GM18861 (cell line): Measurements from ENCODE around the gene PADI6.
"Not testable (repeated sequence)": the region's sequence is repeated elsewhere in the genome, so short reads cannot be mapped to it uniquely, and the experiment has no call there.

ENCODE experiments used
- ATAC-seq: cut with Tn5 transposase; IDR thresholded peaks from one replicate; pipeline ENCODE4 v1.9.1; 2021; ENCODE audit not compliant: unreplicated experiment

The PADI6 gene

DNA sequence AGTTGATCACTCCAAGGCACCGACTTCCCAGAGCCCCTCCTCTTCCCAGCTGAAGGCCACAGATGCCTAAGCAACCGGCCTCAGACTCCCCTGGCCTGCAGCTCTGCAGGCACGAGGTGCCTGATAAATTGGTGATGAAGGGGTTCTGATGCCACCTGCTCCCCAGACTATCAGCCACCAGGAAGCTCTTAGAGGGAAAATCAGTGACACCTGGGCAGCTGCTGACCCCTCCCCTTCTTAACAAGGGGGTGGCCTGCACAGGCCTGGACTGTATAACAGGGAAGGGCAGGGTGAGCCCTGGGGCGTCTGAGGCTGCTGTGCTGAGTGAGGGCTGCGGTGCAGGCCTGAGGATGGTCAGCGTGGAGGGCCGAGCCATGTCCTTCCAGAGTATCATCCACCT lies at the start of gene PADI6:
PADI6 (plus strand) TSS at position 301 of the 400 bp plus-strand sequence; CDS start at position 351, 50 bp downstream.
- ATAC-seq: no peak

DNA sequence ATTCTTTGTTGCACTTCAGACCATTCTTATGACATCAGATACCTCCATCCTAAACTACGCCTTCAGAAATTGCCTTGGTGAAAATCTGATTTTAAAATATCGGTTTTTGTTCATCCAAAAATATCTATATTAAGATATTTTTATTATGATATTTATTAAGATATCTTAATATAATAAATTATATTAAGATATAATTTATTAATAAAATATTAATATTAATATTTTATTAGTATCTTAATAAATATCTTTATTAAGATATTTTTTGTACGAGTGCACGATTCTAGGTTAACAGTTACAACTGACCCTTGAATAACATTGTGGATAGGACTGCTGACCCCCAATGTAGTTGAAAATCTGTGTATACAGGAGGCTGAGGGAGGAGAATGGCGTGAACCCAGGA lies 43.1 kb upstream of the PADI6 start:
- no peak for ATAC-seq

DNA sequence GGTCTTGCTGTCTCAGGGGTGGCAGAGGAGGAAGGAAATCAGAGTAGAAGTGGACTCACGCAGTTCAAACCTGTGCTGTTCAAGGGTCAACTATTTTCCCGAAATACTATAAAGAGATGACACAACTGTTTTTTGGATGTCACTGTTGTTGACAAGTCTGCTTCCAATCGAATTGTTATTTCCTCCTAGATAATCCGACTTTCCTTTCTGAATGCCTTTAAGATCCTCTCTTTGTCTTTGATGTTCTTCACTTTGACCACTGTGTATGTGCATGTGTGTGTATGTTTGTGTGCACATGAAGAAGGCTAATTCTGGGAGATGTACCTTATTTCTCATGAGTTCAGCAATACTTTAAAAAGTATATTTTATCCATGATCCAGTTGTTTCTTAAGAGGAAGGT lies 42.4 kb upstream of the PADI6 start:
- ATAC-seq: no peak

DNA sequence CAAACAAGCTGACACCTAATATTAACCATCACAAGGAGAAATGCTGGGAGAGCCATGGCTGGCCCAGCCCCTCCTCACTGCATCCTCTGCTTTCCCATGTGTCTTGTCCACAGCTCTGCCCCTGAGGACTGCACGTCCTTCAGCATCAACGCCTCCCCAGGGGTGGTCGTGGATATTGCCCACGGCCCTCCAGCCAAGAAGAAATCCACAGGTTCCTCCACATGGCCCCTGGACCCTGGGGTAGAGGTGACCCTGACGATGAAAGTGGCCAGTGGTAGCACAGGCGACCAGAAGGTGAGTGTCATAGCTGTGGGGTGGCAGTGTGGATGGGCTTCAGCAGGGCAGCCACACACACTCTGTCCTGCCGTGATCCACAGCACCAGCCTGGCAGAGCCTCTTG lies 41.1 kb upstream of the PADI6 start:
- no peak for ATAC-seq

DNA sequence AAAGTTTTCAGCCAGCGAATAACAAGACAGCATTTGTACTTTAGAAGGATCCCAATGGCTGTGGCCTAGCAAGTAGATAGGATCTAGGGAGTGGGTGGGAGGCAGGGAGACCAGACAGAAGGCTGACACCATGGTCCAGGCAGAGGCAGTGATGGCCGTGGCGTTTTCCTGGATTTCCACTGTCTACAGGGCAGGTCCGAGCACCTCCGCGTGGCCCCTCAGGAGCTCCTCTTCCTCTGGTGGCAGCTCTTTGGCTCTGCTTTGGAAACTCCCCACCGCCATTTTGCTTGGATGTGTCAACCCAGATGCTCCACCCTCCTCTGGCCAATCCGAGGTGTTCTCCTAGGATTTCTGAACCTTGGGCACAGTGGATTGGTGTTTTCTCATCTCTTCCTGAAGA lies 38.9 kb upstream of the PADI6 start:
- ATAC-seq: no peak

DNA sequence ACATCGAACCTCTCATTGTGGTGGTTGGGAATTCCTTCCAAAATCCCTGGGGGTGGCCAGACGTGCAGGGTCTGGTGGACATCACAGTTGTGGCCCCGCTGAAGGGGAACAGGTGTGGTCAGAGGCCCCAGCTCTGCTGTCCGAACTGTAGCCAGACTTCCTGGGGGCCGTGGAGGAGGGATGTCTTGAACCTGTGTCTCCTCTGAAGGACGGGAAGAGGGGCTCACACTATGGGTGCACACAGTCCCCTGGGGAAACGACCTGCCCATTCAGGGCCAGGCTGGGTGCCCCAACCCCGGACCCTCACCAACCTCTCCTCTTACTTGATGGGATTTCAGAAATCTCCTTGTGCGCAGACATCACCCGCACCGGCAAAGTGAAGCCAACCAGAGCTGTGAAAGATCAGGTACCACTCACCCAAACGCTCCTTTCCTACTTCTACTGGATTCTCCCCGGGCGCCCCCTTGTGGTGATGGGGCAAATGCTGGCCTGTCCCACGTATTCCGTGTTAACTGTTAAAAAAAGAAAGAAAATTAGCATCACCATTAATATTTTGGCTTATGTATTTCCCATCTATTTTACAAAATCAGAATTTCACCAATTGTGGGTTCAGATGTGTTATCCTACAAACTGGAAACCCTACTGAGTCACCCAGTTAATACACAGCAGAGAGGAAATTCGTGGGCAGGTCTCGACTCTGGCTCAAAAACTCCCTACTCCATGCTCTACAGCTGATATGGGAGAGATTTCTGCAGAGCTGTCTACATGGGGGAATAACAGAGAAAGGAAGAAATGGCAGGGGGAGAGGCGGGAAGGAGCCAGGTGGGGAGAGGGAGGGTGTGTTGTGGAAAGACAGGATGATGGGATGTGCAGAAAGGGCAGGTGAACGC lies 35.9 kb upstream of the PADI6 start:
- no peak for ATAC-seq

DNA sequence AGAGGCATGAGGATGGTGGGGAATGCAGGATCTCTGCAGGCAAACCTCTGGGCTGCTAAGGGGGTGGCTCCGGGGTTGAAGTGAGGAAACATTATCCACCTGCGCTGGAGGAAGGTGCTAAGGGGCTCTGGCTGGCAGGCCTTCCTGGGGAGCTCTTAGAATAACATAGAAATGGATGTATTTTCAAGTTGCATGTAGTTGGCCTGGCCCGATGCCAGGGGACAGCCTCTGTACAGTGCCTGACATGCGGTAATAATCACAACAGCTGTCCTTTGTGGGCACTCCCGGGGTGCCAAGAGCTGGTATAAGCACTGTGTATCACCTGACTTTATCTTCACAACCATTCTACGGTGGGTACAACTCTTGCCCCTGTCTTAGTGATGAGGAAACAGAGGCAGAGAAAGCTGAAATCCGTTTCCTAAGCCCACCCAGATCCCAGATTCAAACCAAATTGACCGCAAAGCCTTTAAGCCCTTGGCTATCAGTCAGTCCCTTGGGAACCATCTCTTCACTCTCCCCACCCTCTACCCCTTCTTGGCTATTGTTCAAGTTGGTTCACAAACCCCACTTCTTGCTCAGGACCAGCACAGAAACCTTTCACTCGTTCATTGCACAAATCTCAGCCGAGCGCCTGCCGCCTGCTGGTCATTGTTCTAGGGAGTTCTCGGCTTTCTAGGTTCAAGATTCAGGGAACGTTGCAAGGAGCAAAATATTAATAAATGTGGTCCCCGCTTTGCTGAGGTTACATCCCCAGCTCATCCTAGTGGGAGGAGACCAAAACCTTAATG lies 33.1 kb upstream of the PADI6 start:
- ATAC-seq: no peak

DNA sequence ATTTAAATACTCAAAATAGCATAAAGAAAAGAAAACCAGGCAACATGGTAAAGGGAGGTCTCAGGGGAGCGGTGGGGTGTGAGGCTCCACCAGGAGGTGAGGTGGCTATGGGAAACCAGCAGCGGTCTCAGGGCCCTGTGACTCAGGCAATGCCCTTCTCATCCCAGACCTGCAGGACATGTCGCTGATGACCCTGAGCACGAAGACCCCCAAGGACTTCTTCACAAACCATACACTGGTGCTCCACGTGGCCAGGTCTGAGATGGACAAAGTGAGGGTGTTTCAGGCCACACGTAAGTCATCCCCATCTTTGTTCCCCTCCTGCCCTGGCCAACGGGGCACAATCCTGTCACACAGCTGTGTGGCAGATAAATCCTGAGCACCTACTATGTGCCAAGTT lies 32.5 kb upstream of the PADI6 start:
- ATAC-seq: no peak

DNA sequence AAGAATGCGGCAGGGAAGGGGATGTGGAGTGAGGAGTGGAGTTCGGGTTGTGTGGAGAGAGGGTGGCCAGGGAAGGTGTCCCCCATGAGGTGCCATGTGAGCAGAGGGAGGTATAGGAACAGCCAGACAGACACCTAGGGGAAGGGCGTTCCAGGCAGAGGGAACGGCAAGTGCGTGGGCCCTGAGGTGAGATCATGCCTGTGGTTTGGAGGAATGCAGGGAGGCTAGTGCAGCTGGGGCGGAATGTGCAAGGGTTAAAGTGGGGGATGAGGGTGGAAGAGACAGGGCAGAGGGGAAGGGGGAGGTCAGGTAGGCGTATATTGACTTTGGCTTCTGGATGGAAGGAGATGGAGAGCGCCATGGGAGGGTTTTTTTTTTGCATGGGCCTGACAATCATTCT lies 31.6 kb upstream of the PADI6 start:
- ATAC-seq: no peak

DNA sequence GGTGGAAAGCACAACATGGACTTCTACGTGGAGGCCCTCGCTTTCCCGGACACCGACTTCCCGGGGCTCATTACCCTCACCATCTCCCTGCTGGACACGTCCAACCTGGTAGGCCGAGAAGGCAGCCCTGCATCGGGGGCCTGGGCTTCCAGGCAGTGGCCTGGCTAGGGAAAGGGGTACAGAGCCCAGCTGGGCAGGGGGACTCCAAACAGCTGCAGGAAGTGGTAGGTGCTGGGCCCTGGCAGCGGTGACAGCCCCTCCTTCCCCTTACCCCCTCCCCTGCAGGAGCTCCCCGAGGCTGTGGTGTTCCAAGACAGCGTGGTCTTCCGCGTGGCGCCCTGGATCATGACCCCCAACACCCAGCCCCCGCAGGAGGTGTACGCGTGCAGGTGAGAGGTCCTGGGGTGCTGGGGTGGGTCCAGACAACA lies 30.0 kb upstream of the PADI6 start:
- ATAC-seq: no peak

DNA sequence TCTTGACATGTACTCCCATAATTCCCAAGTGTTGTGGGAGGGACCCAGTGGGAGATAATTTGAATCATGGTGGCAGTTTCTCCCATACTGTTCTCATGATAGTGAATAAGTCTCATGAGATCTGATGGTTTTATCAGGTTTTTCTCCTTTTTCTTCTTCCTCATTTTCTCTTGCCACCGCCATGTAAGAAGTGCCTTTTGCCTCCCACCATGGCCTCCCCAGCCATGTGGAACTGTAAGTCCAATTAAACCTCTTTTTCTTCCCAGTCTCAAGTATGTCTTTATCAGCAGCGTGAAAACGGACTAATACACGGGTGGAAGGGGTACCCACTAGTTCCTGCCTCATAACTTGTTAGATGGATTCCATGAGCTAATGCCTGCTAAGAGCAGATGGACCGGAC lies 26.5 kb upstream of the PADI6 start:
- not testable (repeated sequence) for ATAC-seq

DNA sequence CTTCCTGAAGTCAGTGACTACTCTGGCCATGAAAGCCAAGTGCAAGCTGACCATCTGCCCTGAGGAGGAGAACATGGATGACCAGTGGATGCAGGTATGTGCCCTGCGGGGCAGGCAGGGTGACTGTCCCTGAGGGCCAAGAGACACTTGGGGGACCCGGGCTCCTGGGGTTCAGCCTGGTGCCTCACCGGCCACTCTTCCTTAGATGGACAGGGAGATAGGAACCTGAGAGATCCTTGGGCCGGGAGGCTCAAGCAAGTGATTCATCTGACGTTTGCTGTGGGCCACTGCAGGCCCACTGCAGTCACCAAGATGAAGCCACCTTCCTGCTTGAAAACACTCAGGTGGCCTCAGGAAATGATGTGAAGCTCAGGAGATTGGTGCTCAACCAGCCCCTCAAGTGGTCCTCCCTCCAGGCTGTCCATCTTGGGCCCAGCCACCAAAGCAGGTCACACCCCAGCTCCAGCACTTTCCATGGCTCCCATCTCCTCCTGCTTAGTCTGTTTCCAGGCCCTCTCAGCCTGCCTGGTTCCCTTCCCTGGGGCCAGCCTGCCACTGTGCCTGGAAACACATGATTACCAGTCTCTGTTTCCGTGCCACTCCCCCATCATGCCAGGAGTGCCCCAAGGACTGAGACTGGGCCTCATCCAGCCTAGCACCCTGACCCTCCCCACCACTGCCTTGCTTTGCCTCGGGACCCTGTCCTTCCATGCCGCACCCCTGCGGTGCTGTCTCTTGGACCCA lies 25.8 kb upstream of the PADI6 start:
- no peak for ATAC-seq

DNA sequence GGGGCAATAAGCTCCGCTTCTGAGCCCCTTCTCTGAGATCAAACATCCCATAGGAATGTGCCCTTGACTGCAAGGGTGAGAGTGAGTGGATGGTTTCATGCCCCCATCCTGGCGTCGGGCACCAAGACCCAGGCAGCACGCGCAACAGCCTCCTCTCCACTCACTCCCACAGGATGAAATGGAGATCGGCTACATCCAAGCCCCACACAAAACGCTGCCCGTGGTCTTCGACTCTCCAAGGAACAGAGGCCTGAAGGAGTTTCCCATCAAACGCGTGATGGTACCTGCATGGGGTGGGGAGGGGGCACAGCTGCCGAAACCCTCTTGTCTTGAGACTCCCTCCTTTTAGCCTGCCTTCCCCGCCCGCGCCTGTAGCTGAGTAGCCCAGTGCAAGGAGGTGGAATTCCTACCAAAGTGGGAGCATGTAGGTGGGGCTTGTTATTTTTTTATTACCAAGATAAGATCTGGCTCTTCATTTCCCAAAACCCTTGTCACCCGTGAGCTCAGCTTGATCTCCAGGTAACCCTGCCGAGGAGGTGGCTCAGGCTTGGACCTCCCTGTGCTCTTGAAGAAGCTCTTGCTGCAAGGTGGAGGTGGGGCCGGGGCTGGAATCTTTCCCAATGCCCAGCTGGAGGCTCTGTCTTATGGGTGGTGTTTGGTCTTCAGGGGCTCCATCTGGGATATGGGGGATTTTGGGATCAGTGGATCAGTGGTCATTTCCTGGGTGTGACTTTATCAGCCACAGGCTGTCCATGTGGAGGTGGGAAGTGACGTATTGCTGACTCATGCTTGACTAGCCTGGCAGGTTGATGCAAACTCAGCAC lies 24.0 kb upstream of the PADI6 start:
- no peak for ATAC-seq

DNA sequence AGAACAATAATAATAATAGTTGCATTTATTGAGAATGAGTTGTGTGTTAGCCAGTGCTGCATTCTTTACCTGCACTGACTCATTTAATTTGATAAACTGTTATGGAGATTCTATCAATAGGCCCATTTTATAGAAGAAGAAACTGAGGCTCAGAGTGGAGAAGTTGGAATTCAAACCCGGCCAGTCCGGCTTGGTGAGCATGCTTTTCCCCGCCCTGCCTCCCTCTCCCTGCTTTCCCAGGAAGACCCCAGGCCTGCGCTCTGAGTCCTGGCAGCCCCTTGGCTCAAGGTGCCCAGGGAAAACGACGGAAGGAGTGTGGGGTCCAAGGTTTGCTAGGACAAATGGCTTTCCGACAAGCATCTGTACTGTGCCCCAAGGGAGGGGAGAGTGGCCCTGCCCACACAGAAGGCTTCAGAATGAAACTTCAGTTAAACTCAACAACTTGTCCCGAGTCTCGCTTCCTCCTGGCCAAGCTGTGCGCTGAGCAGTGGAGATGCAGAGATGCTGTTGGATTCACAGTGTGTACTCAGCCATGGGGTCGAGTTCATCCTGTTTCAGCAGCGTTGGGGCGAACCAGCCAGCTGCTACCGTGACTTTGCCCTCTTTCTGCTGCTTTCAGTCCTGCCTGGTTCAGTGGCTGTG lies 23.3 kb upstream of the PADI6 start:
- no peak for ATAC-seq

DNA sequence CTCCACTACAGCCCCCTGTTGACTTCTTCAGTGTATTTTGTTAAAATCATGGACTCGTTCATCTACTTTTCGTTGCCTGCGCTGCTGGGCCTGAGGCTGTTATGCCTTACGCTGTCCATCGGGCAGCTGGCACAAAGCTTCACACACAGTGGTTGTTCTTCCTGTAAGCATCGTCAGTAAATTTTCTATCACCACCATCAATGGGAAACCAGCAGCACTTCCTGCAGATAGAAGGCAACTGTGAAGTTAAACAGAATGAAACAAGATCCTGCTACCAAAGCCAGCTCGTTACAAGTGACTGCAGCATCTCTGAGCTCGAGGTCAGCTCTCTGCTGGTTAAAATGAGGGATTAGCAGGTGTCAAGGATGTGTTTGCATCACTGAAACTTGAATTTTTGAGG lies 21.9 kb upstream of the PADI6 start:
- ATAC-seq: no peak

DNA sequence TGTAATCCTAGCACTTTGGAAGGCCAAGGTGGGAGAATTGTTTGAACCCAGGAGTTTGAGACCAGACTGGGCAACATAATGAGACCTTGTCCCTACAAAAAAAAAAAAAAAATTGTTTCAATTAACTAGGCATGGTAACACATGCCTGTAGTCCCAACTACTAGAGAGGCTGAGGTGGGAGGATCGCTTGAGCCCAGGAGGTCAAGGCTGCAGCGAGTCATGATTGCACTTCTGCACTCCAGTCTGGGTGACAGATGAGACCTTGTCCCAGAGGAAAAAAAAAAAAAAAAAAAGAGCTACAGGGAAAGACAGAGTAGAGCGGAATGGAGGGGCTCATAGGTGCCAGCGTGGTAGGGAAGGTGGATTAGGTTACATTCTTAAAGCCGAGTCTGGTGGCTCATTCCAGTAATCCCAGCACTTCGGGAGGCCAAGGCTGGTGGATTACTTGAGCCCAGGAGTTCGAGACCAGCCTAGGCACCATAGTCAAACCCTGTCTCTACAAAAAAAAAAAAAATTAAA lies 21.0 kb upstream of the PADI6 start:
- ATAC-seq: no peak

DNA sequence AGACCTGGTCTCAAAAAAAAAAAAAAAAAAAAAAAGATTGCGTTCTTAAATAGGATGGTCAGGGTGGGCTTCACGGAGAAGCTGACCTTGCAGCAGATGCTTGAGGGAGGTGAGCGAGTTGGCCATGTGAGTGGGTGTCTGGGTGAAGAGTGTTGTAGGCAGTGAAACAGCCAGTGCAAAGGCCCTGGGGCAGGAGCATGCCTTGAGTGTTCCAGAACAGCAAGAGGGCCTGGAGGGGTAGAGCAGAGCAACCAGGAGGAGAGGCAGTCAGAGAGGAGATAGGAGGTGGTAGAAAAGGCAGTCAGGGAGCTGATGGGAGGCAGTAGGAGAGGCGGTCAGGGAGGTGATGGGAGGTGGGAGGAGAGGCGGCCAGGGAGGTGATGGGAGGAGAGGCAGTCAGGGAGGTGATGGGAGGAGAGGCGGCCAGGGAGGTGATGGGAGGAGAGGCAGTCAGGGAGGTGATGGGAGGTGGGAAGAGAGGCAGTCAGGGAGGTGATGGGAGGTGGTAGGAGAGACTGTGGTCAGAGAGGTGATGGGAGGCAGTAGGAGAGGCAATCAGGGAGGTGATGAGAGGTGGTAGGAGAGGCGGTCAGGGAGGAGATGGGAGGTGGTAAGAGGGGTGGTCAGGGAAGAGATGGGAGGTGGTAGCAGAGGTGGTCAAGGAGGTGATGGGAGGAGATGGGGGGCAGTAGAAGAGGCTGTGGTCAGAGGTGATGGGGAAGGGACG lies 20.2 kb upstream of the PADI6 start:
- ATAC-seq: no peak

DNA sequence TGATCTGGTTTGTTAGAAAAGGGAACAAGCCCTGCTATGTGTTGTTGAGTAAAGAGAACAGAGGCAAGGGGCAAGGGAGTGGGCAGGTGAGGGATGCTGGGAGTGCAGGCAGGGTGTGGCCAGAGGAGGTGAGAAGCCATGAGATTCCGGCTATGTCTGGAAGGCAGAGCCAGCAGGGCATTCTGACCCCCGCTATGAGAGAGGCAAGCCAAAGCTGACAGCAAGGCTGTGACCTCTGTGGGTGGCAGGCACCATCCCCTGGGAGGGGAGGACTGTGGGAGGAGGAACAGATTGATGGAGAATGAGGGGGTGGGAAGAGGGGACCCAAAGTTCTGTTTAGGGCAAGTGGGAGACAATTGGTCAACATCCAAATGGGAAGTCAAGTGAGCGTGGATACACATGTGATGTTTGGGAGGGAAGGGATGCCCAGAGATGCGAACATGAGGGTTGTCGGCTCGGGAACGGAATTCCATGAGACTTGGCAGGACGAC lies 19.5 kb upstream of the PADI6 start:
- ATAC-seq: no peak

DNA sequence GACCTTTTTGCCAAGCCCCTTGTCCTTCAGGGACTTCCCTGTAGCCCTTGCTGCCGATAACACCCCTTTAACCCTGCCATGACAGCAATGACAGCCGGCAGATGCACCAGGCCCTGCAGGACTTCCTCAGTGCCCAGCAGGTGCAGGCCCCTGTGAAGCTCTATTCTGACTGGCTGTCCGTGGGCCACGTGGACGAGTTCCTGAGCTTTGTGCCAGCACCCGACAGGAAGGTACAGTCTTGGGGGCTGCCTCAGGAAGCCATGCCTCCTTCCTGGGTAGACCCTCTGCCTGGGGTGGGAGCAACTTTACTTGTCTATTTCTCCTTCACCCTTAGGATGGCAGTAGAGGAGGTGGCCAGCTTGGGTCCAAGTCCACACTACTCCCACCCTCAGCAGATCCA lies 16.1 kb upstream of the PADI6 start:
- no peak for ATAC-seq
